GM12873 (cell line): ENCODE data around the gene PTPN13.

Experiments used
- CTCF ChIP-seq: IDR thresholded peaks from 2 replicates; pipeline ENCODE4 v1.5.1; 2012; ENCODE audit warnings: low read depth, mild to moderate bottlenecking, moderate library complexity, low read length, control low read depth; ENCODE audit not compliant: insufficient read depth; ENCODE audit errors: missing control alignments

PTPN13 gene

GRCh38 chr4:86670298-86670697 is 76.2 kb downstream of the PTPN13 start:
- no peak for TF ChIP-seq CTCF

- no peak for TF ChIP-seq CTCF
Observed at GRCh38 chr4:86670756-86671155, 76.6 kb downstream of the PTPN13 start.

GRCh38 chr4:86675548-86675947 is 81.4 kb downstream of the PTPN13 start:
- TF ChIP-seq CTCF = no peak

GRCh38 chr4:86678796-86679195 is 84.7 kb downstream of the PTPN13 start:
- no peak for TF ChIP-seq CTCF

GRCh38 chr4:86679441-86679840 is 85.3 kb downstream of the PTPN13 start:
- no peak for TF ChIP-seq CTCF

GRCh38 chr4:86683167-86683566 is 89.1 kb downstream of the PTPN13 start:
- no peak for TF ChIP-seq CTCF

- TF ChIP-seq CTCF = no peak
Observed at GRCh38 chr4:86683983-86684382, 89.9 kb downstream of the PTPN13 start.

- TF ChIP-seq CTCF = no peak
Observed at GRCh38 chr4:86685401-86685800, 91.3 kb downstream of the PTPN13 start.
